GM19240 (cell line): ENCODE results near the gene CLASP1.
"Not testable (repeated sequence)": the region's sequence is repeated elsewhere in the genome, so short reads cannot be mapped to it uniquely, and the experiment has no call there.

Source experiments
- DNase-seq: peaks from one replicate; pipeline ENCODE4 v3.0.0; 2011; ENCODE audit warnings: low spot score; ENCODE audit not compliant: insufficient read length

CLASP1 gene

DNA sequence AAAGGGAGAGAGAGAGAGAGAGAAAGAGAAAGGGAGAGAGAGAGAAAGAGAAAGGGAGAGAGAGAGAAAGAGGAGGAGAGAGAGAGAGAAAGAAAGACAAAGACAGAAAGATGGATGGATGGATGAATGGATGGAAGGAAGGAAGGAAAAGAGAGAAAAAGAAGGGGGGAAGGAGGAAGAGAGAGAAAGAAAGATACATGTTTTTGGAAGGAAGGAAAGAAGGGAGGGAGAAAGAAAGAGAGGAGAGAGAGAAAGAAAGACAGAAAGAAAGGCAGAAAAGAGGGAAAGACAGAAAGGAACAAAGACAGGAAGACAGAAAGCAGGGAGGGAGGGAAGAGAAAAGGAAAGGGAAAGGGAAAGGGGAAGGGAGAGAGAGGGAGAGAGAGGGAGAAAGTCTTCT is 67.0 kb downstream of the CLASP1 start:
- DNase-seq = no peak

DNA sequence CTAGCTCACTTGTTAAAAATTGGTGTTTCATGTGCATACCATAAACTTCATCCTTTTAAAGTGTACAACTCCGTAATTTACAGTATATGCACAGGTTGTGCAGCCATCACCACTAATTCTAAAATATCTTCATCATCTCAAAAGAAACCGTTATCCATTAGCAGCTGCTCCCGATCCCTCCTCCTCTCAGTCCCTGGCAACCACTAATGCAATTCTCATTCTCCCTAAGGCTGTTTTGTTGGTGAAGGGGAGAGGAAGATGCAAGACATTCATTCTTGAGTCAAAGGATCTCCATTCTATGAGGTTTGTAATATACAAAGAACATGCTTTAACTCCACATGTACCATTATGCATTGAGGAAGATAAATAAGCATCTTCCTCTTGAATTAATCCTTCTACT is 70.0 kb downstream of the CLASP1 start:
- DNase-seq = no peak

DNA sequence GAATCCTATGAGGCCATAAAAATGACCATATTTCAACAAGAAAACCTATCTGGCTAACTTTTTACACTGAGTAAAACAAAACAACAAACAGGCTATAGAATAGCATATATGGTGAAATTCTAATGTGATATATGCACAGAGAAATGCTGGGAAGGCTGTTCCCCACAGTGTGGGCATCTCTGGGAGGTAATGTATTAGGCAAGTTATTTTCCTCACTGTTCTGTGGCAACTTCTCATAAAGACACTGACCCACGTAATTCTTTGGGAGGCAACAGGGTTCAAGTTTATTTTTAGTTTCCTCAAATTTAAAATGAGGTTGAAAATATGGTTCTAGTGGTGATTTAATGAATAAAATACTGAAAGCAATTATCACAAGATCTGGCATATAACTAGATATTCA is 71.9 kb downstream of the CLASP1 start:
- no peak for DNase-seq

DNA sequence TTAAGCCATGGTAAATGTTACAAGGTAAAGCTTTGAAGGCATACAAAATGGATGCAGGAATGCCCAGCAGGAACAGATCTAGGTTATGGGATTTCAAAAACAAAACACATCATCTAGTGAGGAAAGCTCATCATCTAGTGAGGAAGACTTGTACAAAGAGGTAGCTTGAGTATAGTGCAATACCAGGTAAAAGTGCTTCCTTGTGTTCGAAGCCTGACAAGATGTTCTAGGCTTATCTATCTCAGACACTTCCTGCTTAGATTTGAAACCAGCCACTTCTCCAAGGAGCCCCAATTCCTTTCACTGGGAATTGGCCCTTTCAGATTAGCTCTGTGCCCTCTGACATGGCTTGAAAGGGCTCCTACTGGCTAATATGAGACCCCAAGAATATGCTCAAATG is 73.0 kb downstream of the CLASP1 start:
- no peak for DNase-seq

DNA sequence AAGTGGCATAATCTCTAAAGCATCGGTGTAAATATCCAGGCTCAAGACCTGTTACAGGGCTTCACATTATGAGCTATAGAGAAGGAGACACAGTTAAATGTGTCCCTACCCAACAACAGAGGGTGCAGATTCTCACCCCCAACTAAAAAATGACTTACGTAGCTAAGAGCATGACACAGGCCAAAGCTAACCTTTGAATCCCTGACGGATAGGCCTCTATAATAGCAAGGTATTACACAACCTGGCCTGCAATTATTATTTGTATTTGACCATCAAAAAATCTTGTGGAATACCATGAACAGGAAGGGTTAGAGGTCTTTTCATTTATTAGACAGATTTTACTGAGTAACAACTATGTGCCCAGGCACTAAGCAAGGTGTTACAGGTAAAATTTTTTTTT is 73.5 kb downstream of the CLASP1 start:
- no peak for DNase-seq

DNA sequence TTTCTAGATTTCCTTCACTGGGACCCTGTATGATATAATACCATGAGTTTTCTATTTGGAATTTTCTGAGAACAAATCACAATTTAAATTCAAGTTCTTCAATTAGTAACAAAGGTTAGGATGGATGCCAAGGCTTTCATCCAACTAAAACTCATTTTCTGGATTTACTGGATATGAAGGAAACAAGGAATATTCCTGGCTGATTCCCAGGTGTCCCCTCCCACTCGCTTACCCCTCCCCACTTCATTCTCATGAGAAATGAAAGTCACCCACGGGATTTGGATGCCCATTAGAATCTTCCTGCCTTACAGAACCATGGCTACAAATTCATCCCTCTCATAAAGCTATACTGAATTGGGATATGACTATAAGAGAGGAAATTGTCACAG is 78.6 kb downstream of the CLASP1 start:
- no peak for DNase-seq

DNA sequence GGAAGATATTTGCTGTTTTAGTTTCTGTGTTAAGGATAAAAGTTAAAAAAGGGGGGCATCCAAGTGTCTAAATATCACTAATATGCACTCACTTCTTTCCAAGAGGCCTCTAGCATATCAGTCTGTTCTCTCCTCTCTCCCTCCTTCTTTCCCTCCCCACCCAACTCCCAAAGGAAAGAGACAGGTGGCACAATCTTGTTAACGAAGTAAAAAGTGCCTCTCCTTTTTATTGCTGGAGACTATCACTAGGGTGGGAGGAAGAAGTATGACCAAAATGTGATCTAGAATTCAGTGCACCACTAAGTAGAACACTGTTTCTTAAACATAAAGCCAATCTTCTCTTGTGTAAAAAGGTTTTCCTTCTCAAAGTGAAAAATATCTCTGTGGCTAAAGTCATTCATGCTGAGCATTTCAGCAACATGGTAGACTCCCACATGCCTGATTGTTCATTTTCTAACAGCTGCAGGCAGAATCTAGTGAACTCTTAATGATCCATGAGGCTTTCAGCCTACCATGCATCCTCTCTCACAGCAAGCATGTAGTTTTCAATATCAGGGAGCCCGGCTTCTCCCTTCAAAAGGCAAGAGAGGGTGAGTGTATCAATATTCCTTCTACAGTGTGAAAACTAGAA is 79.1 kb downstream of the CLASP1 start:
- no peak for DNase-seq

DNA sequence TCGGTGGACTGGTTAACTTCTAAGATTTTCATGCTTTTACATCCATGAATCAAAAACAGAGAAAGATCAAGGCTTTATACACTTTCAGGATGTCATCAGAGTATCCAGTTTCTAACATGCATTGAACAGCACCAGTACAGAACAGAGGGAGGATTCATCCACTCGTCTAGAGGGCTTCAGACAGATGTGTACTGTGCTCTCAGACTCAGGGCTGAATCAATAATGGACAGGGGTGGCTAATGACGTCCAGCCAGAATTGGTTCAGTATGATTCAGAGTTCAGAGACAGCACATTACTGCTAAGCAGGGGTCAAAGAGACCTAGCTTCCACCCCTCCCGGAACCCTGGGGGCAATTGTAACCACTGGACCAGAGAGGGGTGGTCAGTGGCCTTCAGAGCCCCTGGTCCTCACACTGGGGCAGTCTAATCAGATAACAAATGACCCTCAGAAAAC is 81.3 kb downstream of the CLASP1 start:
- no peak for DNase-seq

DNA sequence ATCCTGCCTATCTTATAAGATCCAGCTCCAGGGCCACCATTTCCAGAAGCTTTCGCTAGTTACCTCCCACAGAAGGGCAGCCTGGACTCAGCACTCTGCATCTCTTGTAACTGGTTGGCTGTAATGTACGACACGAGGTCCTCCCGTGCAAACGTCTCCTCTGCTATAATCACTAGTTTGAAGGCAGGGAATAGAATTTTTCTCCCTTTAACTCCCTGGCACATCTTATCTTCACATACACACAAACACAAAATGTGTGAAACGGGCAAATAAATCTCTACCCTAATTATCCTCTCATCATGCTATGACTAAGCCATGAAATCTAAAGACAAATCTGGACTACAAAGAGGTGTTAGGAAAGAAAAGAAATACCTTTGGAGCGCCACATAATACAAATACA is 81.8 kb downstream of the CLASP1 start:
- no peak for DNase-seq

DNA sequence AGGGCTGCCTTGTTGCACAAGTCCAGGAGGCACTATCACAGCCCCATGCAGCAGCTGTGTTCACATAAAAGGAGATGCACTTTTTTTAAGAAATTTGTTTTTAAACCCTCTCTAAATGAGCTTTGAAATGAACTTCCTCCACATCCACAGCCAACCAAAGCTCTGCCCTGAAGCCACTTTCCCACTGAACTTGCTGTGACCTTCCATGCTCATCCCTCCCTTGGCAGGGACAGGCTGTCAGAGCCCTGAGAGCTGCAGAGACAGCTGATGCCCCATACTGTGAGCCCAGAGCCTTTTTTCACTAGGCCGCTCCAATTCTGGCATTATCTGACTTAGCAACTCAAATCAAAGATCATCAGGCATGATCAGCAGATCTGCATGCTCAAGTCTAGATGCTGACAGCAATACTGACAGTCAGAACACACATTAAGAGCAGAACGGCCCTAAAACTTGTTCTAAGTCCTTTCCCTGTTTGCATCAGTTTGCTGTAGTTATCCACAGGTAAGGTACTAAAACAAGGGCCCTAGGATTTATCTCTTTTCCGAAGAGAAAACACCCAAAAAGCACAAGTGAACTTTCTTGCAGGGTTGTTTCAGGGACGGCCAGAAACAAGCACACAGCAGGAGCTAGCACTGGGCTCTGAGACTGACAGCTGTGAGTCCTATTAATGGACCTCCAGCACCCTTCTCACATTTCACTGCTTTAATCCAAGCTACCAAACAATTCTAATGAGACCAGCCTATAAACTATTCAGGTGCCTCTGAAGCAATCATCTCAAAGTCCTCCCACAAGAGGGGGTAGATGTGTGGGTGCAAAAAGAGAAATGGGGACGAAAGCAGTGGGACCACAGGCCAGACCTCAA is 83.6 kb downstream of the CLASP1 start:
- no peak for DNase-seq

DNA sequence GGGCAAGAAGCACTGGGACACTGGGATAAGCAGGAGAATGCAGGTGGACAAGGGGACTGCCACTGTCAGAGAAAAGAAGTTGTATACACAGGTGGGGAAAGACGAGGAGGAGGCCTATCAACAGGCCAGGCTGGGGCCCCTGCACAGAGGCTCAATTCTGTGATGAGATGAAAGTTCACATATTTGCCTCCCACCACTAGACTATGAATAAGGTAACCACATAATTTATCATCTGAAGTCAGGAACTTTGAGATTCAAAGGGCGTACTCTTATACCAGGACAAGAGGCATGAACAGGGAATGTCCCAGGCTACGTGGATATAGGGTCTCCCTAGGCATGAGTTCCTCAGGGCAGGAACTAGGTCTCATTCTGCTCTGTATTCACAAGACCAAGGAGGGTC is 84.4 kb downstream of the CLASP1 start:
- no peak for DNase-seq

DNA sequence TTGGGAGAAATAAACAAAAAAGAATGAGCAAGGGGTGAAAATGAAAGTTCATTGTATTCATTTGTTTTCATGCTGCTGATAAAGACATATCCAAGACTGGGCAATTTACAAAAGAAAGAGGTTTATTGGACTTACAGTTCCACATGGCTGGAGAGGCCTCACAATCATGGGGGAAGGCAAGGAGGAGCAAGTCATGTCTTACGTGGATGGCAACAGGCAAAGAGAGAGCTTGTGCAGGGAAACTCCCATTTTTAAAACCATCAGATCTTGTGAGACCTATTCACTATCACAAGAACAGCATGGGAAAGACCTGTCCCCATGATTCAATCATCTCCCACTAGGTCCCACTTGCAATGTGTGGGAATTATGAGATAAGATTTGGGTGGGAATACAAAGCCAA is 85.5 kb downstream of the CLASP1 start:
- DNase-seq = not testable (repeated sequence)

DNA sequence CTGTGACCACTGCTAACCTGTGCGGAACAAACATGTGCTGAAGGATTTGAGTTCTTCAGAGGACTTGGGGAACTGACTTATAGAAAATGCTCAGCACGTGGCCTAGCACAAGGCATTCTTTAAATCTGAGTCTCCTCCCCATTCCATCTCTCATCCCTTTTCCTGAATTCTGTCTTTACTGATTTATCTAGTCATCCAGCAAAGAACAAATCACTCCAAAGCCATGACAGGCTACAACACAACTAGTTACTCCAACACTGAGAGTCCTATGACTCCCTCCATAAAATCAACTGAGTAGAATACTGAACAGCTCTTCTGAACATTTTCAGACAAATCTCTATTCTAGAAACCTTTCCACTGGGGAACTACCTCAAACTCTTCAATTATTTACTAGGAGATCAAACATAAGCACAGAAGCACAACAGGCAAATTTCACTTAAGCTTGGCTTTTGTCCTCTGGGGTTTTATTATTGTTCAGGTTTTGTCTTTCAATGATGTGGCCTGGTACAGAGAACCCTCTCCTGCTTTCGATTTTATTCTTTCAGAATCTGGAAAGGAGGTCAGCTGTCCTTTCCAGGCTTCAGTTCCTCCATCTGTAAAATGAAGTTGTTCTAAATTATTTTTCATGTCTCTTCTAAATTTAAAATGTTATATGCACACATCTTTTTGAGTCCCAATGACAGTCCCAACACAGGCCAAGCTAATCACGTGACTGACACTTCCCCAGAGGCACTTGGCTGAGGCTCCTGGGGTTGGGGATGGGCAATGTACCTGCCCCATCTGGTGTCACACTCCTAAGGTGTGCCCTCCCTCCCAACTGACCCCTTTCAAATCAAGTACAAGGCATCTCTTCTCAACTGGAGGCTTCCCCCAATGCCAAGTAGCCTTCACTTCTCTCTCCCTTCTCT is 86.7 kb downstream of the CLASP1 start:
- DNase-seq = no peak

DNA sequence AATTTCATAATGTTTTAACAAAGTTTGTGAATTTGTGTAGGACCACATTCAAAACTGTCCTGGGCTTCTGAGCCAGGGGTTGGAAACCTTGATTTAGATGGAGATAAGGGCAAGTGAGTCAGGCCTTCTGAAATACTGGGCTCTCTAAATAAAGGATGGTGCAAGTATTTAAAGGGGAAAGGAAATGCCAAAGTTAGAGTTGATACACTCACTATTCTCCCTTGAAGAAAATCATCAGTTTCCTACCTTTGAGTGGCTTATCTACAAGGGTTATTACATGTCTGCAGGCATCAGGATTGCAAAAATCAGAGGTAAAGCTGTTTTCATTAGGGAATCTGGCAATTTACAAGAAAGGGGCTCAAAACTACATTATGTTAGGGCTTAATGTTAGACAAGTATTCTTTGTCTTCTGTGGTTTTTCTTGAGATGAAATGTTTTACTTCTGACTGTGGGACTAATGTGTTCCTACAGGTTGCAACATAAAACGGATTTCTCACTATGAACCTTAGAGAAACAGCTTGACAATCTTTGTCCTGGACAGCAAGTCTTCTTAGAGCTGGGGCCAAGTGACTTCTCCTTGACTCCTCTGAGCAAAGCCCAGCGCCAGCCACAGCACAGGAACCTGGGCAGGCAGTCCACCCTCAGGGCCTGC is 87.5 kb downstream of the CLASP1 start:
- no peak for DNase-seq

DNA sequence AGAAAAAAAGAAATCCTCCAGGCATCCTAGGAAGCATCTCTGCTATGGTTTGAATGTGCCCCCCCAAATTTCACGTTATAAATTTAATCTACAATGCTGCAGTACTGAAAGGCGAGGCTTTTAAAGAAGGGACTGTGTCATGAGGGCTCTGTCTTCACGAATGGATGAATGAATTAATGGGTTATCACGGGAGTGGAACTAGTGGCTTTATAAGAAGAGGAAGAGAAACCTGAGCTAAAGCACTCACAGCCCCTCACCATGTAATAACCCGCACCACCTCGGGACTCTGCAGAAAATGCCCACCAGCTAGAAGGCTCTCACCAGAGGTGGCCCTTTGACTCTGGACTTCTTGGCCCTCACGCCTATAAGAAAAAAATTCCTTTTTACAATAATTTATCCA is 90.9 kb downstream of the CLASP1 start:
- DNase-seq = no peak

DNA sequence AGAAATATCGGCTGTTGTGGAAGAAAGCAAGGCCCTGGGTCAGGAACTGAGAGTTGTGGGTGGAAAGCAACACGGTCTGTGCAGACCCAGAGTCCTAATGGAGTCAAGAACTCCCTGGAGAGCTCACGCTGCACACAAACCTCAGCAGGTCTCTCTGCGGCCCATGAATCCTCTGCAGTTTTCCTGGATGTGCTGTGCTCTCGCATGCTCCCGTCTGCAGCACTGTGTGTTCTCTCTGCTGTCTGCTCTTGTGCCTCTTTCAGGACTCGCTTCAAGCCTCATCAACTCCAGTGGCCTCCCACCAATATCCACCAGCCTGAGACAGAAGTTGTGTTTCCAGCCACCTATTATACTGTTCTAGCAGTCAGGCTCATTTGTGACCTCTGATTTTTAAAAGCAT is 94.3 kb downstream of the CLASP1 start:
- DNase-seq = no peak

DNA sequence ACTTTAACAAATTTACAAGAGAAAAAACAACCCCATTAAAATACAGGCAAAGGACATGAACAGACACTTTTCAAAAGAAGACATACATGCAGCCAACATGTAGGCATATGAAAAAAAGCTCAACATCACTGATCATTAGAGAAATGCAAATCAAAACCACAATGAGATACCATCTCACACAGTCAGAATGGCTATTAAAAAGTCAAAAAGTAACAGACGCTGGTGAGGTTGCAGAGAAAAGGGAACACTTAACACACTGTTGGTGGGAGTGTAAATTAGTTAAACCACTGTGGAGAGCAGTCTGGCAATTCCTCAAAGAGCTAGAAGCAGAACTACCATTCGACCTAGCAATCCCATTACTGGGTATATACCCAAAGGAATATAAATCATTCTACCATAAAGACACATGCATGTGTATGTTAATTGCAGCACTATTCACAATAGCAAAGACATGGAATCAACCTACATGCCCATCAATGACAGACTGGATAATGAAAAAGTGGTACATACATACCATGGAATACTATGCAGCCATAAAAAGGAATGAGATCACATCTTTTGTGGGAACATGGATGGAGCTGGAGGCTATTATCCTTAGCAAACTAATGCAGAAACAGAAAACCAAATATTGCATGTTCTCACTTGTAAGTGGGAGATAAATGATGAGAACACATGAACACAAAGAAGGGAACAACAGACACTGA is 96.6 kb downstream of the CLASP1 start:
- not testable (repeated sequence) for DNase-seq

DNA sequence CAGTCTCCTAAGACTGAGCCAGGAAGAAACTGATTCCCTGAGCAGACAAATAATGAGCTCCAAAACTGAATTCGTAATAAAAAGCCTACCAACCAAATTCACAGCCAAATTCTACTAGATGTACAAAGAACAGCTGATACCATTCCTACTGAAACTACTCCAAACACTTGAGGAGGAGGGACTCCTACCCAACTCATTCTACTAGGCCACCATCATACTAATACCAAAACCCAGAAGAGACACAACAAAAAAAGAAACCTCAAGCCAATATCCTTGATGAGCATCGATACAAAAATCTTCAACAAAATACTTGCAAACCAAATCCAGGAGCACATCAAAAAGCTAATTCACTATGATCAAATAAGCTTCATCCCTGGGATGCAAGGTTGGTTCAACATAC is 98.6 kb downstream of the CLASP1 start:
- DNase-seq = no peak

DNA sequence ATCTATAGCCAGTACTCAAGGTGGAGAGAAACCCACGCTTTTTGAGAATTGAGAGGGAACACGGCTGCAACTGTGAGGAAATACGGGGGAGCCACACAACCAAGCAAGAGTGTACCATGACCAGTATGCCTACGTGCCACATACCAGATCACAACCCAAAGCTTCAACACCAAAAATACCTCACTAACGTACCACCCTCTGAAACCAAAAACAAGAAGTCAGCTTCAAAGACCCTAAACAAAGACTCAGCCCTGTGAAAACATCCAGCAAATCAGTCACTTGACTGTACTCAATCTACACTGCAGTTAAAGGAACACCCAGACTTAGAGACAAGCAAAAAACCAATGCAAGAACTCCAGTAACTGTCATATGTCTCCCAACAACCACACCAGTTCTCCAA is 101.6 kb downstream of the CLASP1 start:
- DNase-seq = no peak

DNA sequence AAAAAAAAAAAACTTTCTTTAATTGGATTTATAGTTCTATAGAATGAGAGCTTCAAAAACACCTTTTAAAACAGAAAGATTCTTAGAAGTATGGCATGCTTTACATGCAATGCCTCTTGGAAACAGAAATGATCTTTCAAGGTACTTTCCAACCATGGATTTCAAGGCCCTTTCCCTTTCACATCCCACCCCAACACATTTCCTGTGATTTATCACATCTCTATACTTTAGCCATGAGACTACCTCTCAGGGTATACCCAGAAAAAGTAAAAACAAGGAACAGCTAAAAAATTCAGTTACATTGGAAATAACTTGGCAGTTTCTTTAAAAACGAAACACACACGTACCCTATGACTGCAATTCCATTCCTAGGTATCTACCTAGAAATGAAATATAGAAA is 103.3 kb downstream of the CLASP1 start:
- no peak for DNase-seq

DNA sequence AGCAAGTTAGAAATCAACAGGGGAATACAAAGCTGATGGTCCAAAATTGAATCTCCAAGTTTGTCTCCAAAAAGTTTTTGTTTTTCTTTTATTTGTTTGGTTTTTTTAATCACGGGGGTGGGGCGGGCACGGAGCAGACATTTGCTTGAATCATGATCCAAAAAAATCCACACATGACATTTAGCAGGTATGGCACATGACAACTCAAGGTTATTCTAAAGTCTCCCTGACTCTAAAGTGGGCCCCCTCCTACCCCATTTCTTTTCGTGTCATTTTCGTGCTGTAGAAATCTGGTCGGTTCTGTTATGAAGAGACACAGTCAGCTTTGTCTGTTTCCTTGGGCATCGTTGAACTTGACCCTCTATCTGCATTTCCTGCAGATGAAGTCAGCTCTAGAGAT is 104.0 kb downstream of the CLASP1 start:
- no peak for DNase-seq
